Neural crest cell (in vitro differentiated cells): ENCODE data around the gene HSD17B2. TPM values are rescaled to one million over a fixed set of nuclear protein-coding genes. Genes with fewer than 3 reads are reported as not detected.

Experiments
- DNase-seq: peaks from one replicate; pipeline ENCODE4 v3.0.0; 2021; ENCODE audit warnings: low read depth, mixed read lengths, low spot score
- H3K27ac Mint-ChIP-seq: one replicate; pipeline ENCODE4 v1.8.0; 2021; ENCODE audit warnings: mild to moderate bottlenecking, mixed read lengths; ENCODE audit not compliant: unreplicated experiment
- H3K27me3 Mint-ChIP-seq: 2 replicates; pipeline ENCODE4 v1.8.0; 2021; ENCODE audit warnings: low read depth, mild to moderate bottlenecking, mixed read lengths
- H3K36me3 Mint-ChIP-seq: 2 replicates; pipeline ENCODE4 v1.8.0; 2021; ENCODE audit warnings: low read depth, mild to moderate bottlenecking, mixed read lengths
- H3K4me1 Mint-ChIP-seq: 2 replicates; pipeline ENCODE4 v1.8.0; 2021; ENCODE audit warnings: mixed read lengths
- H3K4me3 Mint-ChIP-seq: one replicate; pipeline ENCODE4 v1.8.0; 2021; ENCODE audit warnings: mild to moderate bottlenecking, mixed read lengths
- H3K9me3 Mint-ChIP-seq: 2 replicates; pipeline ENCODE4 v1.8.0; 2021; ENCODE audit warnings: mixed read lengths
- CTCF ChIP-seq: fragments of 200-600 bp; sonication (generic); conservative IDR thresholded peaks from 2 replicates; pipeline ENCODE4 v1.5.0; 2021; ENCODE audit warnings: antibody characterized with exemption, mild to moderate bottlenecking
- total RNA-seq: library from RNA; stranded (reverse); gene quantifications from 2 replicates; pipeline ENCODE4 v1.2.1, GENCODE V29; 2021

Gene HSD17B2
- total RNA-seq, 1 donor from 2014 or later: not detected

GRCh38 chr16:82079892-82080291 is 44.8 kb downstream of the HSD17B2 start:
- TF ChIP-seq CTCF: no peak
- Mint-ChIP-seq H3K27me3 (peaks cover 24% of the 10 kb centered on the region), H3K27ac (no peak overlapping the region), H3K4me1 (no peaks in the 10 kb centered on the region), H3K9me3 (peaks cover 19% of the 10 kb centered on the region), H3K4me3 (no peak overlapping the region), H3K36me3 (peaks cover 3% of the 10 kb centered on the region)
- no peak for DNase-seq

GRCh38 chr16:82081264-82081663 is 46.2 kb downstream of the HSD17B2 start:
- H3K4me3 Mint-ChIP-seq: no peak overlapping the region
- H3K27me3 Mint-ChIP-seq: peaks cover 21% of the 10 kb centered on the region
- TF ChIP-seq CTCF: no peak

GRCh38 chr16:82082097-82082496 is 47.0 kb downstream of the HSD17B2 start:
- TF ChIP-seq CTCF: no peak
- Mint-ChIP-seq H3K4me1 (no peaks in the 10 kb centered on the region), H3K27me3 (peaks cover 19% of the 10 kb centered on the region), H3K36me3 (peaks cover 3% of the 10 kb centered on the region), H3K27ac (no peak overlapping the region), H3K4me3 (no peak overlapping the region), H3K9me3 (peaks cover 19% of the 10 kb centered on the region)
- no peak for DNase-seq

More at GRCh38 chr16:82081264-82081663, 46.2 kb downstream of the HSD17B2 start:
- no peaks in the 10 kb centered on the region for H3K4me1 Mint-ChIP-seq
- H3K9me3 Mint-ChIP-seq: peaks cover 19% of the 10 kb centered on the region
- no peak overlapping the region for H3K27ac Mint-ChIP-seq
- H3K36me3 Mint-ChIP-seq: peaks cover 3% of the 10 kb centered on the region
- no peak for DNase-seq

GRCh38 chr16:82082543-82083244 is 47.6 kb downstream of the HSD17B2 start:
- peaks cover 18% of the 10 kb centered on the region for H3K27me3 Mint-ChIP-seq
- H3K4me1 Mint-ChIP-seq: no peaks in the 10 kb centered on the region
- TF ChIP-seq CTCF: no peak
- no peak overlapping the region for H3K27ac Mint-ChIP-seq
- H3K4me3 Mint-ChIP-seq: no peak overlapping the region
- DNase-seq: no peak
- H3K9me3 Mint-ChIP-seq: peaks cover 19% of the 10 kb centered on the region
- peaks cover 3% of the 10 kb centered on the region for H3K36me3 Mint-ChIP-seq

GRCh38 chr16:82083710-82084353 is 48.8 kb downstream of the HSD17B2 start:
- peaks cover 3% of the 10 kb centered on the region for H3K36me3 Mint-ChIP-seq

More at GRCh38 chr16:82083710-82084353, 48.8 kb downstream of the HSD17B2 start:
- peaks cover 11% of the 10 kb centered on the region for H3K9me3 Mint-ChIP-seq
- no peaks in the 10 kb centered on the region for H3K4me1 Mint-ChIP-seq
- no peak for DNase-seq
- H3K27ac Mint-ChIP-seq: no peak overlapping the region
- H3K4me3 Mint-ChIP-seq: no peak overlapping the region
- H3K27me3 Mint-ChIP-seq: peaks cover 16% of the 10 kb centered on the region
- no peak for TF ChIP-seq CTCF
